ENCODE results near the gene PROZ. TPM values are rescaled to one million over a fixed set of nuclear protein-coding genes. Genes with fewer than 3 reads are reported as not detected.

PROZ gene
- total and polyA plus RNA-seq, 2 of the 13 experiments (the other 11 are each of a cell fraction or from before 2014, with no cell fraction given), result 5.6 to 22.5 TPM

DNA sequence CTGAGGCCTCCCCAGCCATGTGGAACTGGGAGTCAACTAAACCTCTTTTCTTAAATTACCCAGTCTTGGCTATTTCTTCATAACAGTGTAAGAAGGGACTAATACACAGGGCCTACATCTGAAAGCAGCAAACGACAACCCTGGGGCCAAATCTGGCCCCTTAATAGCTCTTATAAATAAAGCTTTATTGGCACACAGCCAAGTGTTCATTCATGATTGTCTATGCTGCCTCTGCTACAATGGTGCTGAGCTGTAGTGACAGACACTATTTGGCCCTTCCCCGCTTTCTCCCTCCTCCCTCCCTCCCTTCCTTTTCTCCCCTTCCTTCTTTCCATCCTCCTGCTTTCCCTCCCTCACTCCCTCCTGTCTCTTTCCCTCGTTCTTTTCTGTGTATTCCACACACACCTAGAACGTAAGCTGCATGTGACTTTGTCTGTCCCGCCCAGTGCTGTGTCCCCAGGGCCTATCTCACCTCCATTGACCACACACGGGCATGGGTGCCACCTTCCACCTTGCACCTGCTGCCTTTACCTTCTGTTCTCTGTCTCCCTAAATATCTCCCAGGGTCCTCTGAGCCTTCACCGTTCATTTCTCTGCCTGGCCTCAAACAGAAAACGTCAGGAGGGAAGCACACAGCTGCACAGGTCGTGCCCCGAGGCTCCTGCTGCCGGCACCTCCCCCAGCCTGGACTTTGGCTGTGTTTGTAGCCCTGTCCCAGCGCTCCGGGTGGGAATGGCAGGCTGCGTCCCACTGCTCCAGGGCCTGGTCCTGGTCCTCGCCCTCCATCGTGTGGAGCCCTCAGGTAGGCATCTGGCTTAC, at the start of gene PROZ (continued):
- no peak for TF ChIP-seq DMTF1 (CRISPR knock-in tag; IDR thresholded peaks at IDR 0.05)
- no peak for TF ChIP-seq HDAC6 (IDR thresholded peaks at IDR 0.05; ENCODE audit: low read depth, low read length)
- TF ChIP-seq, protein P1, sequence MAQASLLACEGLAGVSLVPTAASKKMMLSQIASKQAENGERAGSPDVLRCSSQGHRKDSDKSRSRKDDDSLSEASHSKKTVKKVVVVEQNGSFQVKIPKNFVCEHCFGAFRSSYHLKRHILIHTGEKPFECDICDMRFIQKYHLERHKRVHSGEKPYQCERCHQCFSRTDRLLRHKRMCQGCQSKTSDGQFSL (CRISPR knock-in tag; IDR thresholded peaks at IDR 0.05), result no peak; the same call in 1 of the 2 replicates
- no peak; the same call in 1 of the 2 replicates for TF ChIP-seq KDM1A (CRISPR knock-in tag; IDR thresholded peaks at IDR 0.05)
- peak; percentile 55; the same call in 1 of the 2 replicates for TF ChIP-seq IKZF5 (CRISPR knock-in tag; IDR thresholded peaks at IDR 0.05)
- peak; percentile 54; the same call in 1 of the 2 replicates for TF ChIP-seq POLR2AphosphoS5 (IDR thresholded peaks at IDR 0.05; ENCODE audit: low read depth, low read length)
- TF ChIP-seq SRSF1 (optimal IDR thresholded peaks at IDR 0.05; ENCODE audit: low read depth, low read length), result no peak
- no peak for TF ChIP-seq FOXA1 (IDR thresholded peaks at IDR 0.05)
- TF ChIP-seq FOXA1 (CRISPR knock-in tag; IDR thresholded peaks at IDR 0.05), result no peak
- TF ChIP-seq, protein P2, sequence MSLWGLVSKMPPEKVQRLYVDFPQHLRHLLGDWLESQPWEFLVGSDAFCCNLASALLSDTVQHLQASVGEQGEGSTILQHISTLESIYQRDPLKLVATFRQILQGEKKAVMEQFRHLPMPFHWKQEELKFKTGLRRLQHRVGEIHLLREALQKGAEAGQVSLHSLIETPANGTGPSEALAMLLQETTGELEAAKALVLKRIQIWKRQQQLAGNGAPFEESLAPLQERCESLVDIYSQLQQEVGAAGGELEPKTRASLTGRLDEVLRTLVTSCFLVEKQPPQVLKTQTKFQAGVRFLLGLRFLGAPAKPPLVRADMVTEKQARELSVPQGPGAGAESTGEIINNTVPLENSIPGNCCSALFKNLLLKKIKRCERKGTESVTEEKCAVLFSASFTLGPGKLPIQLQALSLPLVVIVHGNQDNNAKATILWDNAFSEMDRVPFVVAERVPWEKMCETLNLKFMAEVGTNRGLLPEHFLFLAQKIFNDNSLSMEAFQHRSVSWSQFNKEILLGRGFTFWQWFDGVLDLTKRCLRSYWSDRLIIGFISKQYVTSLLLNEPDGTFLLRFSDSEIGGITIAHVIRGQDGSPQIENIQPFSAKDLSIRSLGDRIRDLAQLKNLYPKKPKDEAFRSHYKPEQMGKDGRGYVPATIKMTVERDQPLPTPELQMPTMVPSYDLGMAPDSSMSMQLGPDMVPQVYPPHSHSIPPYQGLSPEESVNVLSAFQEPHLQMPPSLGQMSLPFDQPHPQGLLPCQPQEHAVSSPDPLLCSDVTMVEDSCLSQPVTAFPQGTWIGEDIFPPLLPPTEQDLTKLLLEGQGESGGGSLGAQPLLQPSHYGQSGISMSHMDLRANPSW (CRISPR knock-in tag; IDR thresholded peaks at IDR 0.05; ENCODE audit: borderline replicate concordance), result no peak
- no peak for TF ChIP-seq ZNF780A (CRISPR knock-in tag; IDR thresholded peaks at IDR 0.05)
- no peak for TF ChIP-seq RELA (CRISPR knock-in tag; IDR thresholded peaks at IDR 0.05)
- TF ChIP-seq PRMT3 (CRISPR knock-in tag; IDR thresholded peaks at IDR 0.05; ENCODE audit: borderline replicate concordance, low read depth), result no peak
- no peak for TF ChIP-seq ZNF747 (CRISPR knock-in tag; IDR thresholded peaks at IDR 0.05; ENCODE audit: borderline replicate concordance)
- TF ChIP-seq MAFK (conservative IDR thresholded peaks at IDR 0.05 in 1 of 2, IDR thresholded peaks at IDR 0.05 in 1 of 2; ENCODE audit: low read length in 2 of 2), result no peak
- peak; percentile 51; the same call in 1 of the 2 replicates for TF ChIP-seq SIX4 (CRISPR knock-in tag; IDR thresholded peaks at IDR 0.05)
- no peak for TF ChIP-seq SCMH1 (CRISPR knock-in tag; IDR thresholded peaks at IDR 0.05; ENCODE audit: borderline replicate concordance)
- TF ChIP-seq CHCHD3 (CRISPR knock-in tag; IDR thresholded peaks at IDR 0.05), result no peak
- TF ChIP-seq ZNF572 (CRISPR knock-in tag; IDR thresholded peaks at IDR 0.05), result no peak
- TF ChIP-seq ZFP41 (CRISPR knock-in tag; IDR thresholded peaks at IDR 0.05; ENCODE audit: borderline replicate concordance), result peak; percentile 80; the same call in 1 of the 2 replicates
- TF ChIP-seq, protein P3, sequence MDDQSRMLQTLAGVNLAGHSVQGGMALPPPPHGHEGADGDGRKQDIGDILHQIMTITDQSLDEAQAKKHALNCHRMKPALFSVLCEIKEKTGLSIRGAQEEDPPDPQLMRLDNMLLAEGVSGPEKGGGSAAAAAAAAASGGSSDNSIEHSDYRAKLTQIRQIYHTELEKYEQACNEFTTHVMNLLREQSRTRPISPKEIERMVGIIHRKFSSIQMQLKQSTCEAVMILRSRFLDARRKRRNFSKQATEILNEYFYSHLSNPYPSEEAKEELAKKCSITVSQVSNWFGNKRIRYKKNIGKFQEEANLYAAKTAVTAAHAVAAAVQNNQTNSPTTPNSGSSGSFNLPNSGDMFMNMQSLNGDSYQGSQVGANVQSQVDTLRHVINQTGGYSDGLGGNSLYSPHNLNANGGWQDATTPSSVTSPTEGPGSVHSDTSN (CRISPR knock-in tag; IDR thresholded peaks at IDR 0.05; ENCODE audit: borderline replicate concordance), result no peak
- TF ChIP-seq EEA1 (CRISPR knock-in tag; IDR thresholded peaks at IDR 0.05; ENCODE audit: borderline replicate concordance), result no peak

Data from HepG2 (cell line).